ENCODE measurements around the gene RIIAD1.
A peak's percentile ranks its signal among the peaks of the same experiment; 100 is the strongest.

RIIAD1 gene

DNA sequence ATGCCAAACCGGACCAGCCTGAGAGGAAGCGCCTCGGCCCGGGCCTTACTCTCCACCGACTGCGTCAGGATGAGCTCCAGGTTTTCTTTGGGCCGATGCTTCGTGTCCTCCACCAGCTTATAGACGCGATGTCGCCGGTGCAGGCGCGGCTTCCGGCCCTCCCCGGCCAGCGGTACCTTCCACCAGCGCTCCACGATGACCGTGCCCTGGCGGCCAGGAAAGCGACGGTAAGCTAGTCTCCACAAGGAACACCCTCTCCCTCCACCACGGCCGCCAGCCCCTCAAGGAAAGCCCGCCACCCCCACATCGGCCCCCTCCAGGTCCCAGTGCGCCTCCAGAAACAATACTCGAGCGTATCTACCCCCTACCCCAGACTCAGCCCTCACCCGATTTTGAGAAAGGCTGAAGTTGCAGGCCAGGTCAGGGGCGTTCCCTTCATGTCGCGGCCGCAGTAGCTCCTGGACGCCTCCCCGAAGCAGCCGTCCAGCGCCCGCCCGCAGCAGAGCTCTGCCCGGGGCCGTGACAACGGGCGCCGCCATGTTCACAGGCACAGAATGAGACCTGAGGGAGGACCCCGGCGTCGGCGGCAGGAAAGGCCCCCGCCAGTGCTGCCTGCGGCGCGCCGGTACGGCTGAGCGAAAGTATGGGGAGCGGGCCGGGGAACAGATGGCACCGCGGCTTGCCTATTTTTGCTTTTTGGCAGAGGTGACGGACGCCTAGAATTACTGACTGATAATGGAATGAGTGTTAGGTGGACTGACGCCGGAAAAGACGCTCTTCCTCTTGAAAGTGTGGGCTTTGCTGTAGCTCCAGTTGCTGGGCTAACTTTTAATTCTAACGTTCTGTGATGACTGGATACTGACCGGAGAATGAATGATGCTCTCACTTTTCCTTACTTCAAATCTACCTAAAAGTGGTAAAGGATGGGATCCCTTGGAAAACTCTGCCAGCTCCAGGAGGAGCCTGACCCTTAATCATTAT, 41.9 kb downstream of the RIIAD1 start, which contains the start of gene MRPL9 (continued):
- TF ChIP-seq, protein P1, sequence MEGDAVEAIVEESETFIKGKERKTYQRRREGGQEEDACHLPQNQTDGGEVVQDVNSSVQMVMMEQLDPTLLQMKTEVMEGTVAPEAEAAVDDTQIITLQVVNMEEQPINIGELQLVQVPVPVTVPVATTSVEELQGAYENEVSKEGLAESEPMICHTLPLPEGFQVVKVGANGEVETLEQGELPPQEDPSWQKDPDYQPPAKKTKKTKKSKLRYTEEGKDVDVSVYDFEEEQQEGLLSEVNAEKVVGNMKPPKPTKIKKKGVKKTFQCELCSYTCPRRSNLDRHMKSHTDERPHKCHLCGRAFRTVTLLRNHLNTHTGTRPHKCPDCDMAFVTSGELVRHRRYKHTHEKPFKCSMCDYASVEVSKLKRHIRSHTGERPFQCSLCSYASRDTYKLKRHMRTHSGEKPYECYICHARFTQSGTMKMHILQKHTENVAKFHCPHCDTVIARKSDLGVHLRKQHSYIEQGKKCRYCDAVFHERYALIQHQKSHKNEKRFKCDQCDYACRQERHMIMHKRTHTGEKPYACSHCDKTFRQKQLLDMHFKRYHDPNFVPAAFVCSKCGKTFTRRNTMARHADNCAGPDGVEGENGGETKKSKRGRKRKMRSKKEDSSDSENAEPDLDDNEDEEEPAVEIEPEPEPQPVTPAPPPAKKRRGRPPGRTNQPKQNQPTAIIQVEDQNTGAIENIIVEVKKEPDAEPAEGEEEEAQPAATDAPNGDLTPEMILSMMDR (tag by site-specific recombination; IDR thresholded peaks at IDR 0.05), result no peak
- TF ChIP-seq ZNF16 (tag by site-specific recombination; IDR thresholded peaks at IDR 0.05; ENCODE audit: low read depth) (peak; percentile 19; the same call in 1 of the 2 replicates), ZNF214 (tag by site-specific recombination; IDR thresholded peaks at IDR 0.05; ENCODE audit: borderline replicate concordance) (no peak), ZNF274 (IDR thresholded peaks at IDR 0.05; ENCODE audit: low read length) (no peak), ZNF274 (tag by site-specific recombination; IDR thresholded peaks at IDR 0.05; ENCODE audit: borderline replicate concordance) (no peak), ZBTB20 (tag by site-specific recombination; IDR thresholded peaks at IDR 0.05) (peak; percentile 46; the same call in 1 of the 2 replicates), ZNF391 (tag by site-specific recombination; IDR thresholded peaks at IDR 0.05; ENCODE audit: borderline replicate concordance, low read depth) (peak; percentile 17; the same call in 1 of the 2 replicates), ZNF341 (tag by site-specific recombination; IDR thresholded peaks at IDR 0.05; ENCODE audit: low read depth) (peak; percentile 17; the same call in 1 of the 2 replicates), TRIM28 (IDR thresholded peaks at IDR 0.05; ENCODE audit: borderline replicate concordance, low read length) (peak; percentile 77; the same call in 1 of the 2 replicates), KLF9 (tag by site-specific recombination; IDR thresholded peaks at IDR 0.05; ENCODE audit: low read depth) (0 out of 2 replicates have a peak, but pooled peaks have one; percentile 18), ZNF132 (tag by site-specific recombination; IDR thresholded peaks at IDR 0.05; ENCODE audit: borderline replicate concordance) (no peak), ZNF48 (tag by site-specific recombination; IDR thresholded peaks at IDR 0.05) (no peak), MZF1 (tag by site-specific recombination; IDR thresholded peaks at IDR 0.05; ENCODE audit: borderline replicate concordance) (0 out of 2 replicates have a peak, but pooled peaks have one; percentile 50), ZNF544 (tag by site-specific recombination; IDR thresholded peaks at IDR 0.05) (no peak), ZNF211 (tag by site-specific recombination; IDR thresholded peaks at IDR 0.05; ENCODE audit: low read depth) (no peak), ZNF133 (tag by site-specific recombination; IDR thresholded peaks at IDR 0.05) (no peak), KLF7 (tag by site-specific recombination; IDR thresholded peaks at IDR 0.05; ENCODE audit: borderline replicate concordance) (no peak), KLF10 (tag by site-specific recombination; IDR thresholded peaks at IDR 0.05) (no peak), GLI2 (tag by site-specific recombination; IDR thresholded peaks at IDR 0.05; ENCODE audit: borderline replicate concordance, low read depth) (no peak)
- TF ChIP-seq, protein P2, sequence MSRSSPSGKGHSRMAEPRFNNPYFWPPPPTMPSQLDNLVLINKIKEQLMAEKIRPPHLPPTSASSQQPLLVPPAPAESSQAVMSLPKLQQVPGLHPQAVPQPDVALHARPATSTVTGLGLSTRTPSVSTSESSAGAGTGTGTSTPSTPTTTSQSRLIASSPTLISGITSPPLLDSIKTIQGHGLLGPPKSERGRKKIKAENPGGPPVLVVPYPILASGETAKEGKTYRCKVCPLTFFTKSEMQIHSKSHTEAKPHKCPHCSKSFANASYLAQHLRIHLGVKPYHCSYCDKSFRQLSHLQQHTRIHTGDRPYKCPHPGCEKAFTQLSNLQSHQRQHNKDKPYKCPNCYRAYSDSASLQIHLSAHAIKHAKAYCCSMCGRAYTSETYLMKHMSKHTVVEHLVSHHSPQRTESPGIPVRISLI (tag by site-specific recombination; IDR thresholded peaks at IDR 0.05), result no peak
- TF ChIP-seq, protein P3, sequence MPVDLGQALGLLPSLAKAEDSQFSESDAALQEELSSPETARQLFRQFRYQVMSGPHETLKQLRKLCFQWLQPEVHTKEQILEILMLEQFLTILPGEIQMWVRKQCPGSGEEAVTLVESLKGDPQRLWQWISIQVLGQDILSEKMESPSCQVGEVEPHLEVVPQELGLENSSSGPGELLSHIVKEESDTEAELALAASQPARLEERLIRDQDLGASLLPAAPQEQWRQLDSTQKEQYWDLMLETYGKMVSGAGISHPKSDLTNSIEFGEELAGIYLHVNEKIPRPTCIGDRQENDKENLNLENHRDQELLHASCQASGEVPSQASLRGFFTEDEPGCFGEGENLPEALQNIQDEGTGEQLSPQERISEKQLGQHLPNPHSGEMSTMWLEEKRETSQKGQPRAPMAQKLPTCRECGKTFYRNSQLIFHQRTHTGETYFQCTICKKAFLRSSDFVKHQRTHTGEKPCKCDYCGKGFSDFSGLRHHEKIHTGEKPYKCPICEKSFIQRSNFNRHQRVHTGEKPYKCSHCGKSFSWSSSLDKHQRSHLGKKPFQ (tag by site-specific recombination; IDR thresholded peaks at IDR 0.05), result no peak
- TF ChIP-seq, protein P4, sequence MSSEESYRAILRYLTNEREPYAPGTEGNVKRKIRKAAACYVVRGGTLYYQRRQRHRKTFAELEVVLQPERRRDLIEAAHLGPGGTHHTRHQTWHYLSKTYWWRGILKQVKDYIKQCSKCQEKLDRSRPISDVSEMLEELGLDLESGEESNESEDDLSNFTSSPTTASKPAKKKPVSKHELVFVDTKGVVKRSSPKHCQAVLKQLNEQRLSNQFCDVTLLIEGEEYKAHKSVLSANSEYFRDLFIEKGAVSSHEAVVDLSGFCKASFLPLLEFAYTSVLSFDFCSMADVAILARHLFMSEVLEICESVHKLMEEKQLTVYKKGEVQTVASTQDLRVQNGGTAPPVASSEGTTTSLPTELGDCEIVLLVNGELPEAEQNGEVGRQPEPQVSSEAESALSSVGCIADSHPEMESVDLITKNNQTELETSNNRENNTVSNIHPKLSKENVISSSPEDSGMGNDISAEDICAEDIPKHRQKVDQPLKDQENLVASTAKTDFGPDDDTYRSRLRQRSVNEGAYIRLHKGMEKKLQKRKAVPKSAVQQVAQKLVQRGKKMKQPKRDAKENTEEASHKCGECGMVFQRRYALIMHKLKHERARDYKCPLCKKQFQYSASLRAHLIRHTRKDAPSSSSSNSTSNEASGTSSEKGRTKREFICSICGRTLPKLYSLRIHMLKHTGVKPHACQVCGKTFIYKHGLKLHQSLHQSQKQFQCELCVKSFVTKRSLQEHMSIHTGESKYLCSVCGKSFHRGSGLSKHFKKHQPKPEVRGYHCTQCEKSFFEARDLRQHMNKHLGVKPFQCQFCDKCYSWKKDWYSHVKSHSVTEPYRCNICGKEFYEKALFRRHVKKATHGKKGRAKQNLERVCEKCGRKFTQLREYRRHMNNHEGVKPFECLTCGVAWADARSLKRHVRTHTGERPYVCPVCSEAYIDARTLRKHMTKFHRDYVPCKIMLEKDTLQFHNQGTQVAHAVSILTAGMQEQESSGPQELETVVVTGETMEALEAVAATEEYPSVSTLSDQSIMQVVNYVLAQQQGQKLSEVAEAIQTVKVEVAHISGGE (tag by site-specific recombination; conservative IDR thresholded peaks at IDR 0.05; ENCODE audit: low read depth), result no peak; the same call in 1 of the 2 replicates
- TF ChIP-seq, protein P5, sequence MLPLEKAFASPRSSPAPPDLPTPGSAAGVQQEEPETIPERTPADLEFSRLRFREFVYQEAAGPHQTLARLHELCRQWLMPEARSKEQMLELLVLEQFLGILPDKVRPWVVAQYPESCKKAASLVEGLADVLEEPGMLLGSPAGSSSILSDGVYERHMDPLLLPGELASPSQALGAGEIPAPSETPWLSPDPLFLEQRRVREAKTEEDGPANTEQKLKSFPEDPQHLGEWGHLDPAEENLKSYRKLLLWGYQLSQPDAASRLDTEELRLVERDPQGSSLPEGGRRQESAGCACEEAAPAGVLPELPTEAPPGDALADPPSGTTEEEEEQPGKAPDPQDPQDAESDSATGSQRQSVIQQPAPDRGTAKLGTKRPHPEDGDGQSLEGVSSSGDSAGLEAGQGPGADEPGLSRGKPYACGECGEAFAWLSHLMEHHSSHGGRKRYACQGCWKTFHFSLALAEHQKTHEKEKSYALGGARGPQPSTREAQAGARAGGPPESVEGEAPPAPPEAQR (tag by site-specific recombination; IDR thresholded peaks at IDR 0.05), result no peak
- TF ChIP-seq, protein P6, sequence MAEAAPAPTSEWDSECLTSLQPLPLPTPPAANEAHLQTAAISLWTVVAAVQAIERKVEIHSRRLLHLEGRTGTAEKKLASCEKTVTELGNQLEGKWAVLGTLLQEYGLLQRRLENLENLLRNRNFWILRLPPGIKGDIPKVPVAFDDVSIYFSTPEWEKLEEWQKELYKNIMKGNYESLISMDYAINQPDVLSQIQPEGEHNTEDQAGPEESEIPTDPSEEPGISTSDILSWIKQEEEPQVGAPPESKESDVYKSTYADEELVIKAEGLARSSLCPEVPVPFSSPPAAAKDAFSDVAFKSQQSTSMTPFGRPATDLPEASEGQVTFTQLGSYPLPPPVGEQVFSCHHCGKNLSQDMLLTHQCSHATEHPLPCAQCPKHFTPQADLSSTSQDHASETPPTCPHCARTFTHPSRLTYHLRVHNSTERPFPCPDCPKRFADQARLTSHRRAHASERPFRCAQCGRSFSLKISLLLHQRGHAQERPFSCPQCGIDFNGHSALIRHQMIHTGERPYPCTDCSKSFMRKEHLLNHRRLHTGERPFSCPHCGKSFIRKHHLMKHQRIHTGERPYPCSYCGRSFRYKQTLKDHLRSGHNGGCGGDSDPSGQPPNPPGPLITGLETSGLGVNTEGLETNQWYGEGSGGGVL (tag by site-specific recombination; IDR thresholded peaks at IDR 0.05), result peak; percentile 62
- TF ChIP-seq, protein P7, sequence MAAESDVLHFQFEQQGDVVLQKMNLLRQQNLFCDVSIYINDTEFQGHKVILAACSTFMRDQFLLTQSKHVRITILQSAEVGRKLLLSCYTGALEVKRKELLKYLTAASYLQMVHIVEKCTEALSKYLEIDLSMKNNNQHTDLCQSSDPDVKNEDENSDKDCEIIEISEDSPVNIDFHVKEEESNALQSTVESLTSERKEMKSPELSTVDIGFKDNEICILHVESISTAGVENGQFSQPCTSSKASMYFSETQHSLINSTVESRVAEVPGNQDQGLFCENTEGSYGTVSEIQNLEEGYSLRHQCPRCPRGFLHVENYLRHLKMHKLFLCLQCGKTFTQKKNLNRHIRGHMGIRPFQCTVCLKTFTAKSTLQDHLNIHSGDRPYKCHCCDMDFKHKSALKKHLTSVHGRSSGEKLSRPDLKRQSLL (tag by site-specific recombination; IDR thresholded peaks at IDR 0.05), result no peak
